ENCODE measurements around the gene SPON1. TPM values are rescaled to one million over a fixed set of nuclear protein-coding genes. Genes with fewer than 3 reads are reported as not detected.
A peak's percentile ranks its signal among the peaks of the same experiment; 100 is the strongest.
"Not testable (repeated sequence)": the region's sequence is repeated elsewhere in the genome, so short reads cannot be mapped to it uniquely, and the experiment has no call there.

SPON1 gene
- total RNA-seq, 1 donor = 10.0 TPM

- no peak for DNase-seq (ENCODE audit: low read depth in 2 of 3, low spot score in 2 of 3)
These were observed 296.8 kb downstream of the SPON1 start for GRCh38 chr11:14259186-14259784.

- DNase-seq (ENCODE audit: low read depth in 2 of 3, low spot score in 2 of 3) = no peak
These were observed 297.4 kb downstream of the SPON1 start for GRCh38 chr11:14259878-14260277.

- no peak for DNase-seq (ENCODE audit: low read depth in 2 of 3, low spot score in 2 of 3)
These were observed 298.5 kb downstream of the SPON1 start for GRCh38 chr11:14261066-14261465.

DNA sequence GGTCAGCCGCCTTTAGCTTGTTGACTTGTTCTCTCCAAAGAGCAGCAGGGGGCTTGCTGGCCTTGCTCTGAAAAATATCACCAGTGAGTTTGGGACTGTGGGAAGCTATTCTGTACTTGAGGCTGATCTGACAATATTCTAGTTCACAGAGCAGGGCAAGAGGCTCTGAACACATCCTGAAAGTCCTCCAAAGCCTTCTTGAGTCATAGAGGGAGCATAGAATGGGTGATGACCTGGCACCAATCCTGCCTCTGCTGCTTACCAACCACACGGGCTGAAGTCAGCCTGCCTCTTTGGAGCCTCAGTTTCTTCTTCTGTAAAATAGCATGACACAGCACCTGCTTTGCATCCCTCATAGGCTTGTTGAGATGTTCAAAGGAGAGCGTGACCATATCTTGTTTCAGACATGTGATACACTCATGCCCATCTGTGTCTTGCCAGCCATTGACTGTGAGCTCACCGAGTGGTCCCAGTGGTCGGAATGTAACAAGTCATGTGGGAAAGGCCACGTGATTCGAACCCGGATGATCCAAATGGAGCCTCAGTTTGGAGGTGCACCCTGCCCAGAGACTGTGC is 299.8 kb downstream of the SPON1 start:
- DNase-seq (ENCODE audit: low read depth in 2 of 3, low spot score in 2 of 3) = no peak

GRCh38 chr11:14264966-14265365 is 302.4 kb downstream of the SPON1 start:
- DNase-seq (ENCODE audit: low read depth in 2 of 3, low spot score in 2 of 3) = no peak

DNA sequence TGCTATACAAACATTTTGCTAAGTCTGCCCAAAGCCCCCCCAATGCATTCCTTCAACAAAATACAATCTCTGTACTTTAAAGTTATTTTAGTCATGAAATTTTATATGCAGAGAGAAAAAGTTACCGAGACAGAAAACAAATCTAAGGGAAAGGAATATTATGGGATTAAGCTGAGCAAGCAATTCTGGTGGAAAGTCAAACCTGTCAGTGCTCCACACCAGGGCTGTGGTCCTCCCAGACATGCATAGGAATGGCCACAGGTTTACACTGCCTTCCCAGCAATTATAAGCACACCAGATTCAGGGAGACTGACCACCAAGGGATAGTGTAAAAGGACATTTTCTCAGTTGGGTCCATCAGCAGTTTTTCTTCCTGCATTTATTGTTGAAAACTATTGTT is 304.1 kb downstream of the SPON1 start:
- no peak for DNase-seq (ENCODE audit: low read depth in 2 of 3, low spot score in 2 of 3)

DNA sequence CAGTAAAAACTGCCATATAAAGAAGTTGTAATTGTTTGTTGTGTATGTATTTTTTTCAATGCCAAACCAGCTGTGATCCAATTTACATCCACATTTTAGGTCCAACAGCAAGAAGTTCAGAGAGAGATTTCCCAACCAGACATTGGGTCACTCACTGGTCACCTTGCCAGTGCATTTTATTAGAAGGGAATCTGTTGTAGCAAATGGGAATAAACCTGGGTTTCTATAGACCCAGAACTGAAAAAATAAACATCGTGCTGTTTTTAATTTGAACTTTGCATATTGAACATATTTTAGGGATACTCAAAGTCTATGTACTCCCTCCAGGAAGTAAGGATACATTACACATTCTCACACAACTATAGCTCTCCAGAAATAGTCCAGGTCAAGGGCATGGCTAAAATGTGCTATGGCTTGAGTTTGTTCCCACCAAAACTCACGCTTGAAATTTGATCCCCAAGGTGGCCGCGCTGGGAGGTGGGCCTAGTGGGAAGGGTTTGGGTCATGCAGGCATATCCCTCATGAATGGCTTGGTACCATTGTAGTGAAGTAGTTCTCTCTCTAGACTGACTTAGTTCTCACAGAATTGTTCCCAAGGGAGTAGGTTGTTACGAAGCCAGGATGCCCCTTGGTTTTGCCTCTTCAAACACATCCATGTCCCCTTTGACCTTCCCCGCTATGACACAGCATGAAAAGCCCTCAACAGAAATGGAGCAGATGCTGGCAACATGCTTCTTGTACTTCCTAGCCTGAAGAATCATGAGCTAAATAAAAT is 305.5 kb downstream of the SPON1 start:
- no peak for DNase-seq (ENCODE audit: low read depth in 2 of 3, low spot score in 2 of 3)

GRCh38 chr11:14269692-14270573 is 307.4 kb downstream of the SPON1 start:
- no peak for DNase-seq (ENCODE audit: low read depth in 2 of 3, low spot score in 2 of 3)

DNA sequence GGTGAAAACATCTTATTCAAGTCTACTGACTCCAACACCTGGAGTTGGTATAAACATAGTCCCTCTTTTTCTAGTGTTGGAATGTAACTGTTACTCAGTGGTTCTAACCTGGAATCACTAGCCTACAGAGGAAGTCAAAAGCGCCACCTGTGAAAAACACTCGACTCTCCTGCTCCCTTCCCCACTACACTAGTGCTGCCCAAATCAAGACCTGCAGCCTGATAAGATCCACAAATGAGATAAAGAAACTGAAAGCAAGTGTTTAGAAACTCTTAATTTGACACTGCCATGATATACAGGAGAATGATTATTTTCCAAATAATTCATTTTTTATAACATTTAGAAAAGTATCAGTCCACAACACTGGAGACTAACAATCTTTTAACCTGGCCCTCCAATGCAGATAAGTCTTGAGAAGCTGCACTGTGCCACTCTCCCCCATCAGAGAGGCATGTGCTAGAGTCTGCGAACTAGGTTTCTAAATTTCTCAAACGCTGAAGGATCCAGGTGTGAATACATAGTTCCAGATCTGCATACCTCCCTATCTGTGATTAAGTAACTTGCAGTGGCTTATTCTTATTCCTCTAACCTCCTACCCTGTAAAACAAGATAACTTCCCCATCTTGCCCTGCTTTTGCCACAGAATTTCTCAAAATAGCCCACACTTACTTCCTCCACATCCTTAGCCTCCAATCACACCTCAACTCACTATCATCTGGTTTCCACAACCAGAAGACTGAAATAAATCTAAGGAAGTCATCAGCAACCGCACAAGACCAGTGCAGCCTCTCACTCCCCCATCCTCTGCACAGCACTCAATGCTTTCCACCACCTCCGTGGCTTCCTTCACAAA is 308.4 kb downstream of the SPON1 start:
- DNase-seq (ENCODE audit: low read depth in 2 of 3, low spot score in 2 of 3) = peak in 2 of 3 donors; percentile 62 to 88

DNA sequence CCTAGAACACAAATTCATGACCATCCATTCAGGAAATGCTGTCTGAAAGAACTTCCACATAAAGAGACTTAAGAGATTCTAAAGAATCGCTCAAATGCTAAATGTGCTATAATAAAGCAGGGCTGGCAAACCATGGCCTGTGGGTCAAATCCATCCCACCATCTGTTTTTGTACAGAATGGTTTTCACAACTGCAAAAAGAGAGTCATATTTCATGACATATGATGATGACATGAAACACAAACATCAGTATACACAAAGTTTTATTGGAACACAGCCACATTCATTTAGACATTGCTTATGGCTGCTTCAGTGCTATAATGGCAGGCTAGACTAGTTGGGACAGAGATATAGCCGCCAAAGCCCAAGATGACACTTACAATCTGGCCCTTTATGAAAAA is 311.4 kb downstream of the SPON1 start:
- DNase-seq (ENCODE audit: low read depth in 2 of 3, low spot score in 2 of 3) = no peak

DNA sequence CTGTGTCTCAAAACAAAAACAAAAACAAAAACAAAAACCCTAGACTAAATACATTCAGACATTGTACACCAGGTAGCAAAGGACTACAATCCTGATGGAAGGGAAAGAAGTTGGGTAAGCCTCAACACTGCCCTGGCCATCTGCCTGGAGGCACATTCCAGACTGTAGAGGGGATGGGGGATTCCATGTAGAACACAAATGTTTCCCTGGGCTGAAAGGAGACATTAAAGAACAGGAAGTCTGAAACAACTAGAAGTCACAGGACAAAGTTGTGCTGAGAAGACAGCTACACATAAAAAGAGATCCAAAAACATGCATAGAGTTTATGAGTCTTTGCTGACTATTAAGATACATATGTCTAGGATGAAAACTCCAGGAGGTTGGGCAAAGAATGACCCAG is 312.6 kb downstream of the SPON1 start:
- no peak for DNase-seq (ENCODE audit: low read depth in 2 of 3, low spot score in 2 of 3)

DNA sequence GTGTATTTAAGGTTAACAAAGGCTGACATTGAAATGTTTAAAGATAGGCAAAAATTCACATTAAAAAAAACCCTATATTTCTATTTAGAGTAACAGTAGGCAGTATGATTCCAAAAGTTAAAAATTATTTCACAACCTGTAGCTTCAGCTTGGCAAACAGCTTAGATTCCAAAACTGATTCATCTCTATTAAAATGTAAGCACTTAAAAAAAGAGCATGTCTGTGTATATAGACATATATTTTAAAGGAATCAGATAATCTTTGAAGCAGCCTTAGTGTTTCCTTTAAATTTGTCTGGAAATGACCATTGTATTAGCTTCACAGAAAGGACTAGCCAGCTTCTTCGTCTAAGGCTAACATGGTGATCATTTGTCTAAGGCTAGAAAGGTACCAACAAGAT is 316.3 kb downstream of the SPON1 start:
- not testable (repeated sequence) for DNase-seq (ENCODE audit: low read depth in 2 of 3, low spot score in 2 of 3)

GRCh38 chr11:14288189-14288935 is 325.8 kb downstream of the SPON1 start:
- DNase-seq (ENCODE audit: low read depth in 2 of 3, low spot score in 2 of 3) = no peak

DNA sequence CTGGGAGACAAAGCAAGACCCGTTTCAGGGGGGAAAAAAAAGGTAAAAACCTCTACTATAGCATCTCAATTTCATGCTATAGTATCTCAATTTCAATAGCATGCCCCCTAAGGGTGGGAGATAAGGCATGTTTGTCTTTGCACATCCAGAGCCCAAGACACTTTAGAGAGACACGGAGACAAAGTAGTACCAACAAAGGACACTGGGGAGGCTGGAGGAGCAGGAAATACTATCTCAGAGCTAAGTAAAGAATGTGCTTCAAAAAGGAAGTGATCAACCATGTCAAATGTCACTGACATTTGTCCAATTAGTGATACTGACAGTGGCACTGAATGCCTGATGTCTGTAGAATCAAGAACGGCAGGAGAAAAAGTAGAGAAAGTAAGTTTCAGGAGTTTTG is 327.9 kb downstream of the SPON1 start:
- DNase-seq (ENCODE audit: low read depth in 2 of 3, low spot score in 2 of 3) = no peak

DNA sequence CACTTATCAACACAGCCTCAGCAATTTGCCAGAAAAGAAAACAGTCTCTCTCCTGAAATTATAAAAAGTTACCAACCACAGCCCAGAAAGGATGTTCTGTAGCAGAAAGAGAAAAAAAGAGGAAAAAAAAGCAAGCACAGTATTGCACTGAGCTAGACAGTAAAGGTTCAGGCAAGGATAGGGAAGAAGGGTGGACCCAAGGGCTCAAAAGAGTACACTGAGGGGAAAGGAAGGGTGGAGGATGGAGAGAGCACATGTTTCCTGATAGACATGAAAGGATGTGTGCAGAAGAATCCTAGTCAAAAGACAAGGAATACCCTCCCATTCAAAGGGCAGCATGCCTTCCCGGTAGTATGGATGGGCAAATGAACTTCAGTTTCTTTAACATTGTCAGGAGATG is 337.4 kb downstream of the SPON1 start:
- DNase-seq (ENCODE audit: low read depth in 2 of 3, low spot score in 2 of 3) = no peak

DNA sequence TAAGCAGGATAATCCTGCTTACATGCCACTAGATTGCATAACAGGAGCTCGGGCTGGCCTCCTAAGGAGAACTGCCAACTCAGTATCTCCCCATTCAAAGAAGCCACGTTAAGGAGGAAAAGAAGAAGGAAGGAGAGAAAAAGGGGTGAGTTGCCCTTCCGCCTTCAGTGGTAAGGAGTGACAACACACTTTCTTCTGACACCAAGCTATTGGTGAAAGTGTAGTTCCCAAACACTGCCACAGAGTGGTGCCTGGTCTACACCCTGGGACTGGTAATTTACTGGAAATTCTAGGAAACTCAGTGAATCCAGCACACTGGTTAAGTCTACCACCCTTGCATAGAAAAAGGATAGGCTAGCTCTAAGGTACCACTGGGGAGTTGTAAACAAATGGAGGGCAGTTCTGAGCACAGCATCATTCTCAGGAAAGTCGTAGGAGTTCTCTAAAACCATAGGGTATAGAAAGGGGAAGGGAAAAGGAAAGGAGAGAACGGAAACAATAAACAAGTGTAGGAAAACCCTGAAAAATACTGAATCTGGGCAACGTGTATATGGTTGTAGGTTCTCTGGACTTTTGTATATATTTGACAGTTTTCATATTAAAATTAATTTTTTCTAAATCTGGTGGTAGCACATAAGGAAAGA is 338.3 kb downstream of the SPON1 start:
- peak in 2 of 3 donors; percentile 59 to 79 for DNase-seq (ENCODE audit: low read depth in 2 of 3, low spot score in 2 of 3)

GRCh38 chr11:14304601-14305000 is 342.1 kb downstream of the SPON1 start:
- DNase-seq (ENCODE audit: low read depth in 2 of 3, low spot score in 2 of 3) = no peak

- DNase-seq (ENCODE audit: low read depth in 2 of 3, low spot score in 2 of 3) = no peak
These were observed 343.1 kb downstream of the SPON1 start for GRCh38 chr11:14305649-14306048.

DNA sequence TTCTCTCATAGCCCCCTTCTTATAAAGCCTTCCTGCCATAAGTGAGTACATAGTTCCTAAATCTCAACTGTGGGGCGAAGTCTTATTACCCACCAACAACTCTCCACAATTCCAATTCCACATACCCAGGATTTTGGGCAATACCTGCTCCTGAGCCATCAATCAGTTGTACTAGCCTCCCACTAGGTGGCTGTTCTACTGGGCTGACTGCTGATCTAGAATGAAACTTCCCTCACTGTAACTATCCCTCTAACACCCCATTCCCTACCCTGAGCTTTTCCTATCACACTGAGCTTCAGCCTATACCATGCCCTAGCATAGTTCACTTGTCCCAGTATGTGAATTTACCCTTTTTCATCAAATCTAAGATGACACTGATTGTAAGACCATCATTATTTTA is 344.0 kb downstream of the SPON1 start:
- no peak for DNase-seq (ENCODE audit: low read depth in 2 of 3, low spot score in 2 of 3)
